Vagina (tissue), 2 donors: ENCODE measurements around the gene ZNF451. TPM values are rescaled to one million over a fixed set of nuclear protein-coding genes. Genes with fewer than 3 reads are reported as not detected.

ENCODE experiments used
- DNase-seq, 2 donors: peaks; one replicate each; pipeline ENCODE4 v3.0.0-alpha.2; 2017; ENCODE audit errors: extremely low spot score in 2 of 2
- H3K27ac ChIP-seq: fragments of 200-600 bp; sonication (generic); one replicate; pipeline ENCODE4 v1.5.1; 2019
- H3K27me3 ChIP-seq: fragments of 200-600 bp; sonication (generic); one replicate; pipeline ENCODE4 v1.5.1; 2019
- H3K36me3 ChIP-seq, 2 donors: fragments of 200-600 bp; sonication (generic); one replicate each; pipeline ENCODE4 v1.5.1; 2017 to 2019
- H3K4me1 ChIP-seq: fragments of 200-600 bp; sonication (generic); one replicate; pipeline ENCODE4 v1.5.1; 2019
- H3K4me3 ChIP-seq, 2 donors: fragments of 200-600 bp; sonication (generic); 1 replicate in 1 of 2; 2 replicates in 1 of 2; pipeline ENCODE4 v1.5.1; 2016 to 2019
- H3K9me3 ChIP-seq: fragments of 200-600 bp; sonication (generic); one replicate; pipeline ENCODE4 v1.5.1; 2019
- POLR2A ChIP-seq, 2 donors: fragments of 450-650 bp; IDR thresholded peaks; one replicate each; pipeline ENCODE4 v1.6.1; 2017; ENCODE audit warnings: antibody characterized with exemption in 2 of 2, mild to moderate bottlenecking in 2 of 2, moderate library complexity in 2 of 2
- POLR2AphosphoS5 ChIP-seq, 2 donors: sonication (generic); formaldehyde crosslinking; IDR thresholded peaks; one replicate each; pipeline ENCODE4 v1.9.0; 2017; ENCODE audit warnings: antibody characterized with exemption in 2 of 2, mild to moderate bottlenecking in 2 of 2, low read depth in 1 of 2; ENCODE audit not compliant: insufficient read depth in 1 of 2
- intact Hi-C: fragments of 100-400 bp; cut with DNase I; formaldehyde crosslinking; loops from one replicate; pipeline ENCODE4 v1.15.1; 2023
- total RNA-seq: library from RNA; depleted of rRNA; stranded (reverse); fragments of >200 nt; gene quantifications from one replicate; pipeline ENCODE4 v1.2.3, GENCODE V29; 2016
- TF ChIP-seq, protein P1 (sequence below), 3 experiments: fragments of 450-650 bp in 2 of 3; fragments of 200-600 bp in 1 of 3; sonication (generic) in 1 of 3; IDR thresholded peaks; one replicate each; pipeline ENCODE4 v1.5.1; 2017 to 2019; ENCODE audit warnings: antibody characterized with exemption in 3 of 3, mild to moderate bottlenecking in 2 of 3, moderate library complexity in 2 of 3

The ZNF451 gene
- total RNA-seq, 1 donor from 2014 or later, result 43.5 TPM

GRCh38 chr6:57163956-57164355 lies 74.0 kb downstream of the ZNF451 start:
- no peaks in the 10 kb centered on the region for H3K4me1 ChIP-seq
- H3K27me3 ChIP-seq, result no peaks in the 10 kb centered on the region
- no peak overlapping the region for H3K4me3 ChIP-seq
- H3K36me3 ChIP-seq, result peaks cover 0 to 26% of the 10 kb centered on the region in 2 donors
- H3K27ac ChIP-seq, result no peak overlapping the region
- no peak for DNase-seq
- peaks cover 7% of the 10 kb centered on the region for H3K9me3 ChIP-seq
- TF ChIP-seq POLR2A (IDR thresholded peaks at IDR 0.05), result no peak
- no peak for TF ChIP-seq POLR2AphosphoS5 (IDR thresholded peaks at IDR 0.05; ENCODE audit: insufficient read depth in 1 of 2, low read depth in 1 of 2)
- TF ChIP-seq, protein P1, sequence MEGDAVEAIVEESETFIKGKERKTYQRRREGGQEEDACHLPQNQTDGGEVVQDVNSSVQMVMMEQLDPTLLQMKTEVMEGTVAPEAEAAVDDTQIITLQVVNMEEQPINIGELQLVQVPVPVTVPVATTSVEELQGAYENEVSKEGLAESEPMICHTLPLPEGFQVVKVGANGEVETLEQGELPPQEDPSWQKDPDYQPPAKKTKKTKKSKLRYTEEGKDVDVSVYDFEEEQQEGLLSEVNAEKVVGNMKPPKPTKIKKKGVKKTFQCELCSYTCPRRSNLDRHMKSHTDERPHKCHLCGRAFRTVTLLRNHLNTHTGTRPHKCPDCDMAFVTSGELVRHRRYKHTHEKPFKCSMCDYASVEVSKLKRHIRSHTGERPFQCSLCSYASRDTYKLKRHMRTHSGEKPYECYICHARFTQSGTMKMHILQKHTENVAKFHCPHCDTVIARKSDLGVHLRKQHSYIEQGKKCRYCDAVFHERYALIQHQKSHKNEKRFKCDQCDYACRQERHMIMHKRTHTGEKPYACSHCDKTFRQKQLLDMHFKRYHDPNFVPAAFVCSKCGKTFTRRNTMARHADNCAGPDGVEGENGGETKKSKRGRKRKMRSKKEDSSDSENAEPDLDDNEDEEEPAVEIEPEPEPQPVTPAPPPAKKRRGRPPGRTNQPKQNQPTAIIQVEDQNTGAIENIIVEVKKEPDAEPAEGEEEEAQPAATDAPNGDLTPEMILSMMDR (IDR thresholded peaks at IDR 0.05), result no peak
- intact Hi-C loops, result no loop called here

DNA sequence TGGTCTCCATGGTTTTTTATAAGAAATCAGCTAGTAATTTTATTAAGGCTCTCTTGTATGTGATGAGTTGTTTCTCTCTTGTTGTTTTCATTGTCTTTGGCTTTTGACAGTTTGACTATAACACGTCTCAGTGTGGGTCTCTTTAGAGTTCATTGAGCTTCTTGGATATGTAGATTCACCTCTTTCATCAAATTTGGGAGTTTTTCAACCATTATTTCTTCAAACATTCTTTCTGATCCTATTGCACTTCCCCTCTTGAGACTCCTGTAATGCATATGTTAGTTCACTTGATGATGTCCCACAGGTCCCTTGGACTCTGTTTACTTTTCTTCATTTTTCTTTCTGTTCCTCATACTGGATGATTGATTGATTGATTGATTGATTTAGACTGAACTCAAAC lies 75.1 kb downstream of the ZNF451 start:
- peaks cover 7% of the 10 kb centered on the region for H3K9me3 ChIP-seq
- TF ChIP-seq, protein P1 (IDR thresholded peaks at IDR 0.05), result no peak
- TF ChIP-seq POLR2A (IDR thresholded peaks at IDR 0.05), result no peak
- H3K36me3 ChIP-seq, result peaks cover 0 to 26% of the 10 kb centered on the region in 2 donors
- DNase-seq, result no peak
- intact Hi-C loops, result no loop called here
- H3K27ac ChIP-seq, result no peak overlapping the region
- H3K27me3 ChIP-seq, result no peaks in the 10 kb centered on the region
- H3K4me3 ChIP-seq, result no peak overlapping the region
- H3K4me1 ChIP-seq, result no peaks in the 10 kb centered on the region

DNA sequence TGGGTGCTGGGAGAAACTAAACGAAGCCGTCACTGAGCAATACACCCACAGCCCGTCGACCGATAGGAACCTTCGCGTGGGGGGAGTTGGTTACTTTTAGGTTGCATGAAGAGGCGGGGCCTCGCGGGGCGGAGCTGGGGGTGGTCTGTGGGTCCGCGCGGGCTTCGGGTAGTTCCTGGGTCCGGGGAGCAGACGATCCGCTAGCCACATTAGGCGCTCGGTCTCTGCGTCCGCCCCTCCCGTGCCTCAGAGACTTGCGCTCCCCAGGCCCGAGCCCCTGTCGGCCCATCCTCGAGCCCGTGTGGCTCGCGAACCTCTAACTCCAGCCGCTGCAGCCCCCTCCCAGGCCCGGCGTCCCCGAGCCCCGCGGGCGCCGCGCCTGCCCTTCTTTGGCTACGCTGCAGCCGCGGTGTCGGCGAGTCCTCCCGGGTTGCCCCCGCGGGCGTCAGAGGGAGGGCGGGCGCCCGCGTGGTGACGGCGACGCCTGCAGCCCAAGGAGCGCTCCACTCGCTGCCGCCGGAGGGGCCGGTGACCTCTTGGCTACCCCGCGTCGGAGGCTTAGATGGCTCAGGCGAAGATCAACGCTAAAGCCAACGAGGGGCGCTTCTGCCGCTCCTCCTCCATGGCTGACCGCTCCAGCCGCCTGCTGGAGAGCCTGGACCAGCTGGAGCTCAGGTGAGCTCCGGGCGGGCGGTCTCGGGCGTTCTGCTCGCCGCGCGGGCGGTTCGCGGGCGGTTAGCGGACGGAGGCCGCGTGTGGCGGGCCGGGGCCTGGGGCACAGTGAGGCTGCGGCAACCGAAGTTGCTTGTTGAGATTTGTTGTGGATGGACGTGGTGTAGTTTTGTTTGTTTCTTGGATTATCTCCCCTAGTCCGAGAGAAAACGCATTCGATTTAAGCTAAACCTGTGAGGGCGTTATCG lies 82.4 kb downstream of the ZNF451 start, which contains the start of gene BAG2:
Gene BAG2, plus strand, starts transcription at position 191 of the 920 bp plus-strand sequence. Its CDS starts 372 bp downstream, at position 563.
- DNase-seq, result peak in 1 of 2 donors; percentile 93
- Histone ChIP-seq H3K4me3 (peak within 1 kb of the TSS; percentile 57 to 72), H3K27me3 (no peaks in the 10 kb centered on the region), H3K27ac (peak within 1 kb of the TSS; percentile 89), H3K9me3 (no peaks in the 10 kb centered on the region), H3K4me1 (peaks cover 11% of the 10 kb centered on the region), H3K36me3 (peaks cover 0 to 2% of the 10 kb centered on the region in 2 donors)
- intact Hi-C loops, result loop anchor here (2.0 to 10.0 kb wide), 2 partner anchors 50 to 82 kb away; partner anchors contain the start of gene RAB23
- TF ChIP-seq POLR2AphosphoS5 (IDR thresholded peaks at IDR 0.05; ENCODE audit: insufficient read depth in 1 of 2, low read depth in 1 of 2), result peak in 1 of 2 donors; percentile 93
- TF ChIP-seq, protein P1 (IDR thresholded peaks at IDR 0.05), result no peak
- TF ChIP-seq POLR2A (IDR thresholded peaks at IDR 0.05), result peak in 1 of 2 donors; percentile 82

GRCh38 chr6:57173056-57173885 lies 83.3 kb downstream of the ZNF451 start:
- intact Hi-C loops, result loop anchor here (2.0 to 10.0 kb wide), 2 partner anchors 50 to 82 kb away; partner anchors contain the start of gene RAB23
- Histone ChIP-seq H3K27me3 (no peaks in the 10 kb centered on the region), H3K9me3 (no peaks in the 10 kb centered on the region), H3K36me3 (no peaks in the 10 kb centered on the region), H3K4me3 (peak overlapping the region; percentile 57 to 72), H3K4me1 (peaks cover 14% of the 10 kb centered on the region), H3K27ac (peak overlapping the region; percentile 89)
- TF ChIP-seq POLR2A (IDR thresholded peaks at IDR 0.05) (no peak), POLR2AphosphoS5 (IDR thresholded peaks at IDR 0.05; ENCODE audit: insufficient read depth in 1 of 2, low read depth in 1 of 2) (no peak)
- TF ChIP-seq, protein P1 (IDR thresholded peaks at IDR 0.05), result no peak
- DNase-seq, result no peak
